NCI-H187 (cell line): ENCODE data around the gene EPHB3.

Experiments
- DNase-seq, 2 experiments: peaks; one replicate each; lab custom pipeline; 2025; lab: John Stamatoyannopoulos, UW

EPHB3 gene

DNA sequence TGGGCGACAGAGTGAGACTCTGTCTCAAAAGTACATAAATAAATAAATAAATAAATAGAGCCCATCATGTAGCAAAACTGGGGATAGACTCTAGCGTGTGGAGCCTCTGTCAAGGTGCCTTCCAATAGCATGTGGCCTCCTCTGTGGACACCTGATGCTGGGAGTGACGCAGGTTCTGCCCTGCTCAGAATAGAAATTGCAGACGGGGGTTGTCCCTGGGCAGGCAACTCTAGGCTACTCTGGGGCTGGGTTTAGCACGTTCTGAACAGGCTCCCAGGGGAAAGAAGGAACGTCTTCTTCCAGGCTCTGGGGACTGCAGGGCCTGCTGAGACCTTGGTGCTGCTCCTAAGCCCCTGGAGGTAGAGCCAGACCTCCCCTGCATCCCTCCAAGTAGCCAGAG is 65.3 kb downstream of the EPHB3 start:
- DNase-seq, result no peak

DNA sequence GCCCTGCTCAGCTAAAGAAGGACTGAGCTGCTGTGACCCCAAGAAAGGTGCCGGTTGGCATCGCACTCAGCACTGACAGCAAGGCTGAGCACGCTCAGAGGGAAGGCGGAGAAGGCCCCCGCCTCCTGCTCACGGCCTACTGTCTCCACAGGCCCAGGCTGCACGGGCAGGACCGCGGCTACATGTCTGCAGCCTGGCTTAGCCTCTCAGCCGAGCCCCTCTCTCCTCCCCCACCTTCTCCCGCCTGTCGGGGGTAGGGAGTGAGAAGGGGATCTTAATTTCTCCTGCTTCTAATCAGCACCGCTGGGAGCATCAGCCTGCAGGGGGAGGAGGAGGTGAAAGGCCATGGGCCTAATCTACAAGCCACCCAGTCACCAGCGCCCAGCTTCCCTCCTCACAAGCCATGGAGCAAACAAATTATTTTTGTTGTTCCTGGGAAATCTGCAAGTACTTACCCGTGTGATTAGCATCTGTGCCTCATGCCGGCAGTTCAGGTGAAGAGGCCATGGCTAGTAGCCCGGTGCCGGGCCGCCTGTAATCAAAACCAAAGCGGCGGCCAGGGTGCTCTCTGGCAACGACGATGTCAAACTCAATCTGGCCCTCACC is 68.1 kb downstream of the EPHB3 start:
- no peak for DNase-seq

DNA sequence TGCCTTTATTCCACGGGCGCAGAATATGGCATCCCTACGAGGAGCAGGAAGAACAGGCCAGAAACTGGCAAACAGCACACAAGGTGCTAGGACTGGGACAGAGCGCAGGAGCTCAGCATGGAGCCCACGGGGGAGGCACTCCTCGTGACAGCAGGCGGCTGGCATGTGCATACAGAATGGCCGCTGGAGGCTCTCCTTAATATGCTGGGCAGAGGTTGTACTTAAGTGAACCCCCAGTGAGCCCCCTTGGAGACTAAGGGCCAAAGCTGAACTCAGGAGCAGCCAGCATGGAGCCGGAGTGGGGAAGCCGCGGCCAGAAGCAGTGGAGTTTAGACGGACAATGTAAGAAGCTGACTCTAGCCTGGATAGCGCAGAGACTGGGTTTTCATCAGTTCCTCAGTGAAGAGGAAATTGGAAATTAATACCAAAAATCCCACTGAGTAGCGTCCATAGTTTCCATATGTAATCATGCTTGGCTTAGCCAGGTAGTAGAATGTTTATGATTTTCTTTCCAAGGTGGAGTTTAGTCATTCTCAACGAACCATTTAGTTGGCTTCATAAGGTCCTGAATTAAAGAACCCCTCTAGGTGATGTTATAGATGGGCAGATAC is 69.4 kb downstream of the EPHB3 start:
- no peak for DNase-seq

DNA sequence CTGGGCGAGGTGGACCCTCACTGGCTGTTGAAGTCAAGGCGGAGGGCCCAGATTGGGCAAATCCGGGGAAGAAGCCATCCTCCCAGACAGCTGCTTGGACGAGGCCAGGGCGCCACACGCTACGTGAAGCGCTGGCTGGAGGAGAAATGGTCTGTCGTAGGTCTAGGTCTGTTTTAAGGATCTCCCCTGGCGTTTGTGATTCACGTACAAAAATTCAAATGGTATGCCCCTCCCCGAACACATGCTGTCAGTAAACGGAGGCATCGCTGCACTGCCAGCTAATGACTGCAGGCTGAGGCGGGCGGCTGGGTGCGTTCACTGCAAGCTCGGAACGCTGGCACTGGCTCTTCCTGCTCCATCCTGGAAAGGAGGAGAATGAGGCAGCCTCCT is 69.9 kb downstream of the EPHB3 start:
- DNase-seq, result no peak
